DOHH2 (cell line): ENCODE data around the gene SKIC8.

Experiments
- CTCF ChIP-seq: fragments of 200-600 bp; sonication (generic); IDR thresholded peaks from one replicate; pipeline ENCODE4 v1.5.1; 2014; ENCODE audit warnings: antibody characterized with exemption, mild to moderate bottlenecking, low read depth, low read length; ENCODE audit not compliant: poor library complexity, severe bottlenecking
- EZH2phosphoT487 ChIP-seq: fragments of 200-600 bp; sonication (generic); IDR thresholded peaks from 2 replicates; pipeline ENCODE4 v1.6.1; 2017; ENCODE audit warnings: borderline replicate concordance, mild to moderate bottlenecking, antibody characterized with exemption, low read length, moderate library complexity, mixed read lengths

DNA sequence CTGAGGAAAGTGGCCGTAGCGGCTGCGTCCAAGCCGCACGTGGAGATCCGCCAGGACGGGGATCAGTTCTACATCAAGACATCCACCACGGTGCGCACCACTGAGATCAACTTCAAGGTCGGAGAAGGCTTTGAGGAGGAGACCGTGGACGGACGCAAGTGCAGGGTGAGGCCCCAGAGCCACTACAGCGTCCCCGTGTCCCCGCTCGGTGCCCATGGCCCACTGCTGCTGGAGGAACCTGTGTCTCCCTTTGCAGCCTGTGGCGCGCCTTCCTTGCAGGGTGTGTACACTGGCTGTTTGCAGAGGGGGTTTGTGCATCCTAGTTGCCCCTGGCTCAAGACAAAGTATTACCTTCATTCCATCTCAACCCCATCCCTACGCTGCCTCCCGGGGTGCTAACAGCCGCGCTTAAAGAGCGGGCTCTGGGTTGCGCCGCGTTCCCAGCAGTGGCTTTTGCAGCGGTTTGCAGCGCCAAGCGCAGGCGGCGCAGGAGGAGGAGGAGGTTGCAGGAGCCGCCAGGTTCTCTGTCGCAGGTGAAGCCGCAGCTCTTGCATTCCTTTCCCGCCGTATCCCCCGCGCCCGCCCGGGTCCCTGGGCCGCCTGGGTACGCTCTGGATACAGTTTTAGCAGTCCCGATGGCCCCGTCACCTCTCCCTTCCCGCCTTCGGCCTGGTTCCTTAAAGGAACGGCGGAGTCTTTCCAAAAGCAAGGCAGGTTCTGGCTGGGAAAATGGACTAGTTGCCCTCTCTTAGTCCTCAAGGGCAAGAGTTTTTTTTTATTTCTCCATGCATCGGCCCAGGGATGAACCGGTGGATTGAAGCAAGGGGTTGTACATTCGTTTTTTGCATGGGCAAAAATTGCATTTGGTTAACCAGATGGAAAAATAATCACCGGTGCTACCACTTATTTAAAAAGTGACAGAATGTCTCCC, 41.9 kb upstream of the SKIC8 start:
- TF ChIP-seq CTCF (no peak), EZH2phosphoT487 (no peak)
